Nephron (organoid): Measurements from ENCODE around the gene PNPT1.

Experiments
- H3K27ac Mint-ChIP-seq, 3 experiments: 2 replicates each; pipeline ENCODE4 v1.8.0; 2020; ENCODE audit warnings: mixed read lengths in 3 of 3, mild to moderate bottlenecking in 2 of 3, moderate library complexity in 1 of 3
- H3K27me3 Mint-ChIP-seq: 2 replicates; pipeline ENCODE4 v1.8.0; 2021; ENCODE audit warnings: low read depth, mild to moderate bottlenecking, moderate library complexity, mixed read lengths
- H3K36me3 Mint-ChIP-seq: 2 replicates; pipeline ENCODE4 v1.8.0; 2020; ENCODE audit warnings: low read depth, mixed read lengths
- H3K4me1 Mint-ChIP-seq: 2 replicates; pipeline ENCODE4 v1.8.0; 2020; ENCODE audit warnings: mixed read lengths
- H3K4me3 Mint-ChIP-seq, 3 experiments: 2 replicates each; pipeline ENCODE4 v1.8.0; 2020; ENCODE audit warnings: mild to moderate bottlenecking in 3 of 3, mixed read lengths in 3 of 3, moderate library complexity in 2 of 3
- H3K9me3 Mint-ChIP-seq: 2 replicates; pipeline ENCODE4 v1.8.0; 2020; ENCODE audit warnings: mixed read lengths
- TF ChIP-seq, protein P1 (sequence below), 3 experiments: fragments of 200-600 bp; sonication (generic); IDR thresholded peaks; one replicate each; pipeline ENCODE4 v1.5.0; 2021; ENCODE audit warnings: antibody characterized with exemption in 3 of 3; ENCODE audit not compliant: unreplicated experiment in 3 of 3

Gene PNPT1

GRCh38 chr2:55636831-55637230 lies 56.8 kb downstream of the PNPT1 start:
- no peaks in the 10 kb centered on the region for H3K9me3 Mint-ChIP-seq
- TF ChIP-seq, protein P1, sequence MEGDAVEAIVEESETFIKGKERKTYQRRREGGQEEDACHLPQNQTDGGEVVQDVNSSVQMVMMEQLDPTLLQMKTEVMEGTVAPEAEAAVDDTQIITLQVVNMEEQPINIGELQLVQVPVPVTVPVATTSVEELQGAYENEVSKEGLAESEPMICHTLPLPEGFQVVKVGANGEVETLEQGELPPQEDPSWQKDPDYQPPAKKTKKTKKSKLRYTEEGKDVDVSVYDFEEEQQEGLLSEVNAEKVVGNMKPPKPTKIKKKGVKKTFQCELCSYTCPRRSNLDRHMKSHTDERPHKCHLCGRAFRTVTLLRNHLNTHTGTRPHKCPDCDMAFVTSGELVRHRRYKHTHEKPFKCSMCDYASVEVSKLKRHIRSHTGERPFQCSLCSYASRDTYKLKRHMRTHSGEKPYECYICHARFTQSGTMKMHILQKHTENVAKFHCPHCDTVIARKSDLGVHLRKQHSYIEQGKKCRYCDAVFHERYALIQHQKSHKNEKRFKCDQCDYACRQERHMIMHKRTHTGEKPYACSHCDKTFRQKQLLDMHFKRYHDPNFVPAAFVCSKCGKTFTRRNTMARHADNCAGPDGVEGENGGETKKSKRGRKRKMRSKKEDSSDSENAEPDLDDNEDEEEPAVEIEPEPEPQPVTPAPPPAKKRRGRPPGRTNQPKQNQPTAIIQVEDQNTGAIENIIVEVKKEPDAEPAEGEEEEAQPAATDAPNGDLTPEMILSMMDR (IDR thresholded peaks at IDR 0.05; ENCODE audit: unreplicated experiment in 3 of 3), result no peak
- H3K4me1 Mint-ChIP-seq, result no peaks in the 10 kb centered on the region
- H3K27ac Mint-ChIP-seq, result no peak overlapping the region
- no peaks in the 10 kb centered on the region for H3K27me3 Mint-ChIP-seq
- peaks cover 40% of the 10 kb centered on the region for H3K36me3 Mint-ChIP-seq
- H3K4me3 Mint-ChIP-seq, result no peak overlapping the region

DNA sequence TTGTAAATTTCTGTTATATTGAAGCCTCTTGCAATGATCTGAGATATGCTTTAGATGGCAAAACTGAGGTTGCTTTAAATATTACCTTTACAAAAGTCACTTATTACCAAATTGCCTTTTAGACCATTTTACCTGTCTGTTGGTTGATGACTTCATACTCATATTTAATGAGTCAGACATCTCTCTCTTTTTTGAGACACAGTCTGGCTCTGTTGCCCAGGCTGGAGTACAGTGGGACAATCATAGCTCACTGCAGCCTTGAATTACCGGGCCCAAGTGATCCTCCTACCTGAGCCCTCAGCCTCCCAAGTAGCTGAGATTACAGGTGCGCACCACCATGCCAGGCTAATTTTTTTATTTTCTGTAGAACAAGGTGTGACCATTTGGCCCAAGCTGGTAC lies 64.7 kb downstream of the PNPT1 start:
- peaks cover 11% of the 10 kb centered on the region for H3K36me3 Mint-ChIP-seq
- no peak overlapping the region for H3K27ac Mint-ChIP-seq
- no peaks in the 10 kb centered on the region for H3K27me3 Mint-ChIP-seq
- TF ChIP-seq, protein P1 (IDR thresholded peaks at IDR 0.05; ENCODE audit: unreplicated experiment in 3 of 3), result no peak
- no peaks in the 10 kb centered on the region for H3K9me3 Mint-ChIP-seq
- no peak overlapping the region for H3K4me3 Mint-ChIP-seq
- peaks cover 23% of the 10 kb centered on the region for H3K4me1 Mint-ChIP-seq

DNA sequence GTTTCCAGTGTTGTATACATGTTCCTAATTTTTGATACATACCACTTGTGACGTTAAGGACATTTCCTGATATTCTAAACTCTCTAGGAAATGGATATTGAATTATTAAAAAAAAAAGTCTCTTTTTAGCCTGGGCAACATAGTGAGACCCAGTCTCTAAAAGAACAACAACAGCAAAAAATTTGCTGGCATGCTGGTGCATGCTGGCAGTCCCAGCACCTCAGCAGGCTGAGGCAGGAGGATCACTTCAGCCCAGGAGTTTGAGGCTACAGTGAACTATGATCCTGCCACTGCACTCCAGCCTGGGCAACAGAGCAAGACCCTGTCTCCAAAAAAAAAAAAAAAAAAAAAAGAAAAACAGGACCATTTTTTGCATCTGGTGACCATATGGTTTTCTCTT lies 65.7 kb downstream of the PNPT1 start:
- H3K4me3 Mint-ChIP-seq, result no peak overlapping the region
- no peaks in the 10 kb centered on the region for H3K9me3 Mint-ChIP-seq
- no peak overlapping the region for H3K27ac Mint-ChIP-seq
- TF ChIP-seq, protein P1 (IDR thresholded peaks at IDR 0.05; ENCODE audit: unreplicated experiment in 3 of 3), result no peak
- H3K36me3 Mint-ChIP-seq, result peaks cover 11% of the 10 kb centered on the region
- peaks cover 27% of the 10 kb centered on the region for H3K4me1 Mint-ChIP-seq
- H3K27me3 Mint-ChIP-seq, result no peaks in the 10 kb centered on the region

DNA sequence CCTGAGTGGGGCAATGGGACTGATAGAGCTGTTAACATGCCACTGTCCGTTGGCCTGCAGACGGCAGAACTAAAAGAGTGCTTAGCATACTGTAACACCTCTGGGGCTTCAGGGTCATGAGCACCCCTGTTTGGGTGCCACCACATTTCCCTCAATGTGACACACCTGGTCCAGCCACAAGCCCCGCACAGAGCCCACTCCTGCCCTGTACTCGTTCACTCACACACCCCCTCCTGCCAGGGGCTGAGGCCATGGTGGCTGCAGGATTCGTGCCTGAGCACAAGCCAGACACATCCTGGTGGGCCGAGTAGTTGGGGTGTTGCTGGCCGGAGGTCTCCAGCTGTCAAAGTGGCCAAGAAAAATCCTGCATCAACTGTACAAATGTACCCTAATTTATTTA lies 71.8 kb downstream of the PNPT1 start:
- H3K27me3 Mint-ChIP-seq, result no peaks in the 10 kb centered on the region
- H3K27ac Mint-ChIP-seq, result no peak overlapping the region
- H3K4me1 Mint-ChIP-seq, result peaks cover 31% of the 10 kb centered on the region
- TF ChIP-seq, protein P1 (IDR thresholded peaks at IDR 0.05; ENCODE audit: unreplicated experiment in 3 of 3), result no peak
- no peak overlapping the region for H3K4me3 Mint-ChIP-seq
- H3K9me3 Mint-ChIP-seq, result no peaks in the 10 kb centered on the region
- H3K36me3 Mint-ChIP-seq, result no peaks in the 10 kb centered on the region

GRCh38 chr2:55620123-55620779 lies 73.4 kb downstream of the PNPT1 start:
- Mint-ChIP-seq H3K27me3 (no peaks in the 10 kb centered on the region), H3K36me3 (peaks cover 3% of the 10 kb centered on the region), H3K9me3 (no peaks in the 10 kb centered on the region), H3K27ac (peak overlapping the region in 1 of 3 experiments; percentile 37), H3K4me3 (peak overlapping the region in 2 of 3 experiments; percentile 78 to 81), H3K4me1 (peaks cover 25% of the 10 kb centered on the region)
- TF ChIP-seq, protein P1 (IDR thresholded peaks at IDR 0.05; ENCODE audit: unreplicated experiment in 3 of 3), result no peak
